Esophagus mucosa (tissue), 1 donor: Measurements from ENCODE around the gene FHL3. TPM values are rescaled to one million over a fixed set of nuclear protein-coding genes. Genes with fewer than 3 reads are reported as not detected.
"Not testable (repeated sequence)": the region's sequence is repeated elsewhere in the genome, so short reads cannot be mapped to it uniquely, and the experiment has no call there.

ENCODE experiments used
- ATAC-seq: fragments of 200-7000 bp; cut with Tn5 transposase; one replicate; pipeline ENCODE4 v1.9.1; 2020
- total RNA-seq: library from RNA; stranded (reverse); gene quantifications from one replicate; pipeline ENCODE4 v1.2.4, GENCODE V29; 2023
- donor health status: DM: yes; HTN: yes; CAD: no.

Gene FHL3
- total RNA-seq, 1 donor from 2014 or later, result 10.6 TPM

DNA sequence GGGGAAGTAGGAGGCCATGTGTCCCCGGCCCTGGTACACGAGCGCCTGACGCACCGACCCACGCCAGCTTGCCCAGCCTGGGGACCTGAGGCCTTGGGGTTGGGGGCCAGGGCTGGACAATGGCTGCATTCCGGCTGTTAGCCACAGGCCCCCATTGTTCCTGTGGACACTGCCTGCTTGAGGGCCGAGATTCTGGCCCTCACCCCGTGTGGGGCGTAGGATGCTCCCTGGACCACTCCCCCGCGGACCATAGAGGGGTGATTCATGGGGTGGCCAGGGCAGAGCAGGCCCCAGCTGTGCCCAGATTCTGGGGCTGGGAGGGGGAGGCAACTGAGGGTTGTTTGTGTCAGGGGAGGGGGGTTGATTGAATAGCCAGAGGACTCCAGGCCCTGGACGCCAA, 29.6 kb upstream of the FHL3 start:
- no peak for ATAC-seq

DNA sequence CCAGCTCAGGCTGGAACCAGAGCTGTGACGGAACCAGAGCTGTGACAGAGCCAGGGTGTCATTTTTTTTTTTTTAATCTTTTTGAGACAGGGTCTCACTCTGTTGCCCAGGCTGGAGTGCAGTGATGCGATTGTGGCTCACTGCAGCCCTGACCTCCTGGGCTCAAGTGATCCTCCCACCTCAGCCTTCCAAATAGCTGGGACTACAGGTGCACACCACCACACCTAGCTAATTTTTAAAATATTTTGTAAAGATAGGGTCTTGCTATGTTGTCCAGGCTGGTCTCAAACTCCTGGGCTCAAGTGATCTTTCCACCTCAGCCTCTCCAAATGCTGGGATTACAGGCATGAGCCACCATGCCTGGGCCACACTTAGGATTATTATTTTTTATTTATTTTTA, 27.7 kb upstream of the FHL3 start:
- ATAC-seq, result not testable (repeated sequence)

DNA sequence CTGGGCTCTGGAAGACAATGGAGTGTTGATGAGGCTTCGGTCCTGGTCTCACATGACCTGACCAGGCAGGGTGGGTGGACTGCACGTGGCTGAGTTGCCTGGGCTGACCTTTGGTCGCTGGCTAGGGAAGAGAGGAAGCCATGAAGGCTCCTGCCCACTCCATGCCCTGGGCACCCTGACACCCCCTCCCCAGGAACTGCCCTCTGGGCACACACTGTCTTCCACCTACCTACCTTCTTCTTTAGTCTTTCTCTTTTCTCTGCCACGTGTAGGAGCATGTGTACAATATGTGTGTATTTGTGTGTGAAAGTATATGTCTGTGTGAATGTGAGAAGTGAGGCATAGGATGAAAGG, 26.2 kb upstream of the FHL3 start:
- no peak for ATAC-seq

DNA sequence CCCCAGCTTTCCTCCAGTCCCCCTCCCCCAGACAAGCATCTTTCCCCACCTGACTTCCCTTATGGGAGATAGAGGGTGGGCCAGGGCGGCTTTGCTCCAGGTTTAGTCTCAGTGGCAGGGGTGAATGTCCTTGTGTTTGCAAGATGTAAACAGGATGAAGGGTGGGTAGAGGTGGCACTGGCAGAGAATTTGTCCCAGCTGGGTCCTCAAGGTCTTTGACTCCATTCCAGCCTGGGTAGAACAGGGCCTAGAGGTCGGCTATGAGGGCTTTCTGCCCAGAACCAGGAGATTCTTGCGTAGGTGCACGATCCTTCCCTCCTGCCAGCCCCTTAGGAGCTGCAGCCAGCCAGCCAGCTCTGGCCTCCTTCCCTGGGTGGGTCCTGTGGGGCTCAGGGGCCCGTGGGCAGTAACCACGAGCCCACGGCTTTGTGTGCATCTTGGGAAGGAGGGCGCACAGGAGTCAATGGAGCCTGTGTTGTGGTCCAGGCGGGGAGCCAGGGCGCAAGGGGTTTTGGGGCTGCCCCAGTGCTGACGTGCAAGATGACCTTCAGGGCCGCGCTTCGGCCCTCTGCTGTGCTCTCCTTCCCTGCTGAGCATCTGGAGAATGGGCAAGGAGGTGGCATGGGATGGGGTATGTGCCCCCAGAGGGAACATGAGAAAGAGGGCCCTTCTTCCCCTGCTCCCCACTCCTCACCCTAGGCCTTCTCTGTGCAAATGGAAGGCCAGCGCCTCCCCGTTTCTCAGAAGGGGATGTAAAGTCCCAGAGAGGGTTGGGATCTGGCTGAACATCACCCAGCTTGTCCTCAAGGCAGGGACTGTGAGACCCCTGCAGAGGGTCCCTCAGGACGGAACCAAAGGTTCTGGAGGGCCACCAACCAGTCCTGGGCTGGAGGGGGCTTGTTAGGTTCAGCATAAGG, 25.5 kb upstream of the FHL3 start:
- no peak for ATAC-seq

DNA sequence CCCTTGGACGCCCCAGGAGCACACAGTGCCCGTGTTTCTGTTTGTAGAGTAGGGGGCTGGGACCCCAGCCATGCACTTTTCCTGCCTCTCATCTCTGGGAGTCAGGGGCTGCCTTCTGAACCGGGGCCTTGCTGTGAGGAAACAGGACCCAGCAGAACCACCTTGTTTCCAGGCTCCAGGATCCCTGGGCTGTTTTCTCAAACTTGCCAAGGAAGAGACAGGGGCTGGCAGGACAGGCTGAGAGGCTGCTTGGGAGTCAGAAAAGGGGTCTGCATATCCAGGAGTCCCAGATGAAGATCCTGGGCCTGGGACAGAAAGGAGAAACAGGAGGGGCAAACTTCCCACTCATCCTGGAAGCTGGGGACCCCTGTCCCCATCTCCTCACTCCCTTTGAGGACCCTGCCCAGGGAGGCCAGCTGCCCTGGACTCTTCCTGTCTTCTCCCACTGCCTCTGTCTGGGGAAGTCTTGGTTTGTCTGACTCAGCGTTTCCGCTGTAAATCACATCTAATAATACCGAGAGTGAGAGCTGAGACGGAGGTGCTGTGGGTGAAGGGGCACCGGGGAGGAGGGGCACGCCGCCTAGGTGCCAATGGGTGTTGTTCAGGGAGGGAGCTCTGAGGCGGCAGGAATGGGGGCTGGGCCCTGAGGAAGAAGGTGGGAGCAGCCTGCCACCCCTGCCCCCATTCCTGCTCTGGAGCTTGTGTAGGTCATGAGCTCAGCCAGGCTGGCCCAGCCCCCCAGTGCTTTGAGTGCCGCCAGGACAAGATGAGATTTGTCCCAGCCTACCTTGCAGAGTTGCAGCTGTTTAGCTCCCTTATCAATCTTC, 24.6 kb upstream of the FHL3 start:
- peak; percentile 20 for ATAC-seq

DNA sequence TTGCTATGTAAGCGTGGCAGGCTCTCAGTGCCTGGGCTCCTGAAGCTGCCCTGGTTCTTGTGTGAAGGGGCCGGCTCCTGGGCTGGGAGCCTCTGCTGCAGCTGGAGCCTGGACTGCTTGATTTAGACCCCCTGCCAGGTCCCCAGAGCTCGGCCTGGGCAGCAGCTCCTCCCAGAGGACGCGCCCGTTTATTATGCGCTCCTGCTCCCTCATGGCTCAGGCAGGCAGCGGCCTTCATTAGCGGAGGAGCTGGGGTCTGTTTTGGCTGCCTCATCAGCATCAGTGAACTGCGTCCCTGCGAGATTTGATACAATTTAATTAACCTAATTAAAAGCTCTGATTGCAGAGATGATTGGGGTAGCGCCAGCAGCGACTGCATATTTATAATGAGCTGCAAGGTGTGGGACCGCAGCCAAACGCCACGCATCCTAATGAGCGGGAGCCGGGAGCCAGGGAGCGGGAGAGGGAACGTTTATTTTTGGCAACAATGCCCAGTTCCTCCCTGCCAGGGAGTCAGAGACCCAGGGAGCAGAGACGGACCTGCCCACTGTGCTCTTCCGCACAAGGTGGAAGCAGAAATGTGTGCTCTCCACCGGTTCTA, 23.9 kb upstream of the FHL3 start:
- no peak for ATAC-seq

DNA sequence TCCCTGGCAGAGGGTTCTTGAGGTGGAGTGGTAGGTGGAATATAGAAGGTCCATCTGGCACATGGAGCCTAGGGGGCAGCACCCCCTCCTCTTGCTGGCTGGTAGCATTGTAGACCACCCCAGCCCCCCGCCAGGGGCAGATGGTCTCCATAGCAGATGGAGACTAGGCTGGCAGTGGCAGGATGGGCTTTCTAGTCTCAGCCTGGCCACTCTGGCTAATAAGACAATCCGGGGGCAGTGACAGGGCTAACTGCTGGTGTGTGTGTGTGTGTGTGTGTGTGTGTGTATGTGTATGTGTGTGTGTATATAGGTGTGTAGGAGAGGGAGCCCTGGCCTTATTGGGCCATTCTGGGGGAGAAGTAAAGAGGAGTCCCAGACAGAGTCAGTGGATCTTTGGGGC, 23.4 kb upstream of the FHL3 start:
- no peak for ATAC-seq

DNA sequence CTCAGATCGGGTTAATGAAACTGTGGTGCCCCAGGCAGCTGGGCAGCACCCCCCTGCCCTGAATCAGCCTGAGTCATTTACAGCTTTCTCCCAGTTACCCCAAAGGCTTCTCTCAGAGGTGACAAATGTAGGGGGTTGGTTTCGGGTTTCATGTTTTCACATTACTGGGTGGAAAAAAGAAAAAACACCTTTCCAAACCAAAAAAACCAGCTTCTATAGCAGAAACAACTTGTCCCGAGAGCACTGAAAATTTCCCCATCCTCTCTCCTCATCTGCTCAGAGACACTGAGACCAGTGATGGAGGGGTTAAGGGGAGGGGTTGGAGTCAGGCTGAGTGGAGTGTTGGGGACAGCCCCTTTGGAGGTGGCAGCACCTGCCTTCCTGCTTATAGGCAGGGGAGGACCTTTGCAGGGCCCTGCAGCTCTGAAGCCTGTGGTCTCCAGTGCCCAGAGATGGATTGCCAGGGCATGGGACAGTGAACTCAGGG, 22.8 kb upstream of the FHL3 start:
- peak; percentile 19 for ATAC-seq

DNA sequence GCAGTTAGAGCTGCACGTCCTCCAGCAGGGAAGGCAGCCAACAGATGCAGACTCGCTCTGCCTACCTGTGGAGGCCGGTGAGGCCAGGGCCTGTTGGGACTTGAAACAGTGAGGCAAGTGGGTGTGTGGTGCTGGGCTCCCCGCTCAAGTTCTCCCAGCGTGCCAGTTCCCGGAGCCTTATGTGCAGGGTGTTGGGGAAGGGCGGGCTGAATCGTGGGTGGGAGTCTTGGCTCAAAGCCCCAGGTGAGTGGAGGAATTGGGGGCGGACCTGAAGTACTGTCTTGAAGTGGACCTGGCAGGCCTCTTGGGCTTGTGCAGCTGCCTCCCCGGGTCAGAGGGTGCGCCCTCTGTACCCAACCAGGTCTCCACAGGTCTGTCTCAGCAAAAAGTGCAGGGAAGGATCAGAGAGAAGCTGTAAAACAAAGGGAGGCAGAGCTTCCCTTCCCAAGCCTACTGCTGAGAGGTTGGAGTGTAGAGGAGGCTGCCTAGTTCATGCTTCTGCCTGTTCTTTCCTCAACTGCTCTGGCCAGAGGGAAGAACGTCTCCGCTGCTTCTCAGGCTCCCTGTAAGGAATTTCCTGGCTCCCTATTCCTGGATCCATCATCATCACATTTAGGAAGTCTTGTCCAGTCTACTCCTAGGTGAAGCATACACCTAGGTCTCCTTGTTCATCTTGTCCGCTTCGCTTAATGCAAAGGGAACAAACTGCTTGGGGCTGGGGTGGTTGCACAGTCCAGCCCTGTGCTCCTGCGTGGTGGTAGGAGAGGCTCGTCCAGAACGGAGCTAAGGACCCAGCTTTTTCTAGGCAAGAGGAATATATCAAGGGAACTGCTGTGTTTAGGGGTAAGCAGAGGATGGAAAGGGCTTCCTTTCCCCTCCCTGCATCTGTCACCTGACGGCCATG, 22.1 kb upstream of the FHL3 start:
- ATAC-seq, result peak; percentile 83

DNA sequence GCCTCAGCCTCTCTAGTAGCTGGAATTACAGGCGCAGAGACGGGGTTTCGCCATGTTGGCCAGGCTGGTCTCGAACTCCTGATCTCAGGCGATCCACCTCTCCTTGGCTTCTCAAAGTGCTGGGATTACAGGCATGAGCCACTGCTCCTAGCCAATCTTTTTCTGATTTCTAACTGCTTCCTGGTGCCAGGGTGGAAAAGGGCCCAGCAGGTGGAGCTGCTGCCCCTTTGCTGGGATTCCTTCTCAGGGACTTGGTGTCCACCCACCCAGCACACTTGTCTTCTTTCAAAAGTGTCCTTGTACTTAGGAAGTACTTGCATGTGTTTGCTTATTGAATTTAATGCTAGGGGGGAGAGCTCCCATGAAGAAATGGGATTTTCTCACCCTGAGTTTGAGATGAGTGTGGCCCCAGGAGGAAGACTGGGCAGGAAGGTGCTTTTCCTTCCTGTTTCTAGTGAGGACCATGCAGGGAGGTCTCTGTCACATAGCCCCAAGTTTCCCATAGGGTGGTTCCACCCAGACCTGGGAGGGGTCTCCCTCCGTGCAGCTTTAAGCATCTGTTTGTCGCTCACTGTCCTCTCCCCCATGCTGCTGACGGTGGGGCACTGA, 21.4 kb upstream of the FHL3 start:
- ATAC-seq, result peak; percentile 48

DNA sequence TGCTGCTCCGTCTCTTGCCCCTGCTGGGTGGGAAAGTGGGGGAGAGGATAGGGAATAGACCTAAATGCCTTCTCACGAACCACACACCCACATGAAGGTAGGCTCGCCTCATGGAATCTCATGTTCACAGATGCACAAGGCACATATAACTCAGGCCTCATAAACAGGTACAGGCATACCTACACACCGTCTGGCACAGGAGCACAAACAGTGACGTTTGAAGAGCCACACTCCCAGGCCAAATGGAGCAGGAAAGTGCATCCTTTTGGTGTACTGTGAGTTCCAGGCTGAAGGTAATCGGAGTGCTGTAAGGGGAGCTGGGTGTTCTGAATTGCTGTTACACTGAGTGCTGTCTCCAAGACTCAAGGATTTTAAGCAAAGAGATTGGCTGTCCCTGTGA, 20.4 kb upstream of the FHL3 start:
- no peak for ATAC-seq

DNA sequence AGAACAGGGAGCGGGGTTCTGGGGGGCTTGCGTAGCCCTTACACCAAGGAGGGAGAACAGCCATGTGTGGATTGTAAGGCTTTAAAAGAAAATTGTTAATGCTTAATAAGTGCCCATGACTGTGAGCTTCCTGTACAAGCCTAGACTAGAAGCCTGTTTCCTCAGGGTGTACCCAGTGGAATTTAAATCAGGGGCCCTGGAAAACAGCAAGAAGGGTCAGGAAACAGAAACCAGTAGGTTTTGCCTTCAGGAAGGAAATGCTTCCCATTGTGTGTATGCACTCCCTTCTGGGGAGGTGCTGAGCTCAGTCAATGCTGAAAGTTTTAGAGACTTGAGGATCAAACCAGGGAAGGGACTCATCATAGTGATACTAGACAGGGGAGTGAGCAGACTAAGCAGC, 19.9 kb upstream of the FHL3 start:
- ATAC-seq, result peak; percentile 18

DNA sequence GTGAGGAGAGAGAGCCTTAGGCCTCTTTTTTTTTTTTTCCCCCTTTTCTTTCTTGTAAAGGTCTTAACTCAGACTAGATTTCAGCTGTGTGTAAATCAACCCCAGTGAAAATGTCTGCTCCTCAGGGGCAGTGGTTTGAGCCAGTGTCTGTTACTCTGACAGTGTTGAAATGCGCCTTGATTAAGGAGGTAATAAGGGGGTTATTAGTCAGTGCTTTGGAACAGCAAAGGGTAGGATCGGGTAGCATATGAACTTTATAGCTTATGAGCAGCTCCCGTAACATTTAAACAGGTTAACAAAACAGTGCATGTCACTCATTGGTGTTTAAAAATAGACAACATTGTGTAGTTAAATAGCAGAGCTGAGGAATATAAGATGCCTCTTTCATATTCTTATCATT, 17.5 kb upstream of the FHL3 start:
- no peak for ATAC-seq

DNA sequence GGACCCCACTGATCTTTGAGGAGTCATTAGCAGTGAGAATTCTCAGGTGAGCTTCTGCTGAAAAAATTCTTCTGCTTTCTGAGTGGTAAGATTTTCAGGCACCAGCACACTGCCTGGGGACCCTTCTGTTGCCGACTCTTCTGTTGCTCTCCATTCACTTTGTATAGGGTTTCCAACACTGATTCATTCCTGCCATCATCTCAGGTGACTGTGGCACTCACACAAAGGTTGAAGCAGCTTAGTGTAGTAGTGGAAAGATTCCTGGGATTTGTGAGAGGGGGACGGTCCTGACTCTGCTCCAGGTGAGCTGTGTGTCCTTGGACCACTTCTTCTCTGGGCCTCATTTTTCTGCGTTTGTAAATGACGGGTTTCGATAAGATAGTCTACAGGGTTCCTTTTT, 16.7 kb upstream of the FHL3 start:
- ATAC-seq, result no peak

DNA sequence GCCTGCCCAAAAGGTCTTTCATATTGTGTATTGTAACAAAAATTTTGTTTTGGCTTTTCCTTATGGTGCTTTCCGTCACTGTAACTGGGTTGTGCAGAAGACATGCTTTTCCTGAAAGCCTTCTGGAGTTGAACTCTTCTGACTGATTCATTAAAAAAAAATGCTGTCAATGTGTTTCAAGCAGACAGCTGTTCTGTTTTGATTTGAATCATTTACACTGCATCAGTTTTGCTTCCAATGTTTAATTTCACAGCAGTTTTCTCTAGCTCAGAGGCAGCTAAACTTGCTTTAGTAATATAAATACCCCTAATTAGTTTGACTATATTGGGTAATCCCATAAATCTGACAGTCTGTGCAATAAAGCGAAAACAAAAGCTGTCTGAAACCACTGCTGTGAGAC, 15.1 kb upstream of the FHL3 start:
- no peak for ATAC-seq

DNA sequence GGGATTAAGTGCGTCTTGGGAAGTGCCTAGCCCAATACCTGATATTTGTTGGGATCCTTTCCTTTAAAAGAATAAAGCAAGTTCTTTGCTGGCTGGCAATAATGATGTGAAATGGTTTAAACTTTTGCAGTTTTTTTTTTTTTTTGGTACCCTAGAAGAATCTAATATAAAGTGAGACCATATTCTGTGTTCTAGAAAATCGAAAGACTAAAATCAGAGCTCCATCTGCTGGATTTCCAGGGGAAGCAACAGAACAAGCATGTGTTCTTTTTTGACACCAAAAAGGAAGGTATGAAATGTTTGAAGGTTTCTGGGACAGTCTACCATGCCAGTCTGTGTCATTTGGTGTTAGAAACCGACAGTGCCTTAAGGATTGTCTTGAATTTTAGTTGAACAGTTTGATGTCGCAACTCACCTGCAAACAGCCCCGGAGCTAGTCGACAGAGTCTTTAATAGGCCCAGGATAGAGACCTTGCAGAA, 13.6 kb upstream of the FHL3 start:
- ATAC-seq, result no peak

DNA sequence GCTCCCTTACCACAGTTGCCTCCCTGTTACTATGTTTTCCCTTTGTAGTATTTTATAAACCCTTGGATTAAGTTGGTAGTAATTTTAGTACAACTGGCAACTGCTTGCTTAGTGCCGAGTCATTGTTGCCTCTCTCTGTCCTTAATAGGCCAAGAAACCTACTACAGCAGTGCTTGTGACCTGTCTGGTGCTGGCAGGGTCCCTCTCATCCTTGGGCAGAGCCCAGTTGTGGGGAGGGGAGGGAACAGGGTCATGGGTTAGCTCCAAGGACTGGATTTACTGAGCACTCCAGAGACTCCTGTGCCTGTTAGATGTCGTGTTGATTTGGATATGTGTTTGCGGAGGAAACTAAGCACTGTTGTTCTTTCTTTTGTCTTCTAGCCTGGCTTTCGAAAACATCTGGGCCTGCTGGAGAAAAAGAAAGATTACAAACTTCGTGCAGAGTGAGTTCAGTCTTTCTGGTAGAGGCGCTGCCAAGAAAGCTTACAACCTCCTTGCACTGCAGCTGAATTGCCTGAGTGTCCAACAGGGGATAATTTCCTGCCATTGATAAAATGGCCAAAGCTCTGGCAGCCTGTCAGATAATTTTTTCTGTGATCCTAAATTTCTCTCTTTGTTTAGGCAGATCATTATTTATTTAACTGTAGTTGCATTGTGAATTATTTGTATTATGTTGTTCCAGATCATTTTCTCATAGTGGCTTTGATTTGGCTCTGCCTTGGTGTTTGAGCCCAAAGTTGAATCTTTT, 10.8 kb upstream of the FHL3 start:
- ATAC-seq, result no peak

DNA sequence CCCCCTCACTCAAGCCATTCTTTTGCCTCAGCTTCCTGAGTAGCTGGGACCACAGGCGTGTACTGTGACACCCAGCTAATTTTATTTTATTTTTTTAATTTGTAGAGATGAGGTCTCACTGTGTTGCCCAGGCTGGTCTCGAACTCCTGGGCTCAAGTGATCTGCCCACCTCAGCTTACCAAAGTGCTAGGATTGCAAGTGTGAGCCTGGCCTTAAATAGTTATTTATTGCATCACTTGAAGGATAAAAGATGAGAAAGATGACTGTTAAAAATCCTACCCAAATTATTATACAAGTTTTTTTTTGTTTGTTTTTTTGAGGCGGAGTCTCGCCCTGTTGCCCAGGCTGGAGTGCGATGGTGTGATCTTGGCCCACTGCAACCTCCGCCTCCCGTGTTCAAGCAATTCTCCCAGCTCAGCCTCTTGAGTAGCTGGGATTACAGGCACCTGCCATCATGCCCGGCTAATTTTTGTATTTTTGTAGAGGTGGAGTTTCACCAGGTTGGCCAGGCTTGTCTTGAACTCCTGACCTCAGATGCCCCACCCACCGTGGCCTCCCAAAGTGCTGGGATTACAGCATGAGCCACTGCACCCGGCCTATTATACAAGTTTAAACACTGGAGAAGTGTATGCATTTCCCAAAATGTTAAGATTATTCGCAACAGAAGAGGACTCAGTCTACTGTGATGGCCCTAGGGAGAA, 9.6 kb upstream of the FHL3 start:
- no peak for ATAC-seq

DNA sequence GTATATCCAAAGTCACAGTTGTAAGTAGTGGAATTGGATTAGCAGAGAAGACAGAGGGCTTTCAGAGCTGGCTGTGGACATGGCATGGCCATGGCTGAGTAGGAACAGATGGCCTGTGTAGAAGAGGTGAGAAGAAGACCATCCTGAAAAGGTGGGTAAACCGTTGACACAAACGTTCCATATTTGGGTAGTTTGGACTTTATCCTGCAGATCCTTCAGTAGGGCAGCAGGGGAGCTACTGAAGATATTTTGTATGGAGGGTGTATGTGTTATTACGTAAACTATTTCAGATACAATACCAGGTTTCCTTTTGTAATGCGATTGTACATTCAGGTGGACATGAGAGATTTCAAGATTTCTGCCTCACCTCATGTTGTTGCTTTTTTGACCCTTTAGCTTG, 8.9 kb upstream of the FHL3 start:
- ATAC-seq, result no peak

DNA sequence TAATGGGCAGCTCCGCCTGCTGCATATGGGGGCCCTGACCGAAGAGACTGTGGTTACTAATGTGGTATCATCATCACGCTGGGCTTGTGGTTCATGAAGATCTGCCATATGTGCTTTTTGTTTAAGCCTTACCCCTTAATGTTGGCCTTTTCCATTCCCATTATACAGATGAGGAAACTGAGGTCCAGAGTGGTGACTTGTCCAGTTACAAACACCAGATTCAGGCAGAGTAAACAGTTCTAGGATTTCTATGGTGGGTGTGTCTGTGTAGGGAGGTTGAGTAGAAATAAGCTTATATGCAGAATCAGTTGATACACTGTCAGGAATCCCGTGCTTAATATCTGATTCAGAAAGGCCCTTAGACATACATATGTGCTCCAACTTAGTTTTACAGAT, 7.9 kb upstream of the FHL3 start:
- ATAC-seq, result peak; percentile 3
